ENCODE data around the gene BMP8A.

Gene BMP8A

GRCh38 chr1:39452540-39452939, 38.9 kb upstream of the BMP8A start:
- Histone ChIP-seq H3K4me3 (ENCODE audit: insufficient read depth, low read length, poor library complexity, severe bottlenecking) (no peak overlapping the region), H3K27ac (ENCODE audit: low read depth, low read length) (no peak overlapping the region), H3K36me3 (ENCODE audit: low read length) (peaks cover 55% of the 10 kb centered on the region), H3K79me2 (ENCODE audit: insufficient read depth, low read length) (no peaks in the 10 kb centered on the region), H2AFZ (ENCODE audit: low read depth, low read length, severe bottlenecking) (no peak overlapping the region), H3K9ac (ENCODE audit: low read length) (no peak overlapping the region), H3K27me3 (ENCODE audit: low read length) (no peaks in the 10 kb centered on the region), H3K9me2 (replicated peaks; ENCODE audit: insufficient read depth, low read length) (no peaks in the 10 kb centered on the region), H4K20me1 (ENCODE audit: low read depth, low read length) (no peaks in the 10 kb centered on the region), H3K4me2 (ENCODE audit: low read depth, low read length, poor library complexity, severe bottlenecking) (no peak overlapping the region), H3K9me3 (ENCODE audit: insufficient read depth, low read length) (no peaks in the 10 kb centered on the region), H3F3A (ENCODE audit: insufficient read depth) (no peaks in the 10 kb centered on the region)
- TF ChIP-seq EZH2phosphoT487 (conservative IDR thresholded peaks at IDR 0.05; ENCODE audit: low read length) (no peak), CTCF (IDR thresholded peaks at IDR 0.05; ENCODE audit: insufficient read depth, low read length, poor library complexity, severe bottlenecking) (no peak)

GRCh38 chr1:39453603-39454002, 37.8 kb upstream of the BMP8A start:
- Histone ChIP-seq H4K20me1 (ENCODE audit: low read depth, low read length) (no peaks in the 10 kb centered on the region), H3K9ac (ENCODE audit: low read length) (no peak overlapping the region), H2AFZ (ENCODE audit: low read depth, low read length, severe bottlenecking) (no peak overlapping the region), H3K27ac (ENCODE audit: low read depth, low read length) (no peak overlapping the region), H3K27me3 (ENCODE audit: low read length) (no peaks in the 10 kb centered on the region), H3K36me3 (ENCODE audit: low read length) (peaks cover 49% of the 10 kb centered on the region), H3K79me2 (ENCODE audit: insufficient read depth, low read length) (no peaks in the 10 kb centered on the region), H3K9me2 (replicated peaks; ENCODE audit: insufficient read depth, low read length) (no peaks in the 10 kb centered on the region), H3K9me3 (ENCODE audit: insufficient read depth, low read length) (no peaks in the 10 kb centered on the region), H3F3A (ENCODE audit: insufficient read depth) (no peaks in the 10 kb centered on the region), H3K4me2 (ENCODE audit: low read depth, low read length, poor library complexity, severe bottlenecking) (no peak overlapping the region), H3K4me3 (ENCODE audit: insufficient read depth, low read length, poor library complexity, severe bottlenecking) (no peak overlapping the region)
- TF ChIP-seq EZH2phosphoT487 (conservative IDR thresholded peaks at IDR 0.05; ENCODE audit: low read length): no peak
- TF ChIP-seq CTCF (IDR thresholded peaks at IDR 0.05; ENCODE audit: insufficient read depth, low read length, poor library complexity, severe bottlenecking): no peak

- Histone ChIP-seq H3K27me3 (ENCODE audit: low read length) (no peaks in the 10 kb centered on the region), H3K4me3 (ENCODE audit: insufficient read depth, low read length, poor library complexity, severe bottlenecking) (no peak overlapping the region), H3K4me2 (ENCODE audit: low read depth, low read length, poor library complexity, severe bottlenecking) (no peak overlapping the region), H2AFZ (ENCODE audit: low read depth, low read length, severe bottlenecking) (no peak overlapping the region), H3K27ac (ENCODE audit: low read depth, low read length) (no peak overlapping the region), H3F3A (ENCODE audit: insufficient read depth) (no peaks in the 10 kb centered on the region), H3K9ac (ENCODE audit: low read length) (no peak overlapping the region), H4K20me1 (ENCODE audit: low read depth, low read length) (no peaks in the 10 kb centered on the region), H3K9me2 (replicated peaks; ENCODE audit: insufficient read depth, low read length) (no peaks in the 10 kb centered on the region), H3K9me3 (ENCODE audit: insufficient read depth, low read length) (no peaks in the 10 kb centered on the region), H3K36me3 (ENCODE audit: low read length) (peaks cover 48% of the 10 kb centered on the region), H3K79me2 (ENCODE audit: insufficient read depth, low read length) (no peaks in the 10 kb centered on the region)
- no peak for TF ChIP-seq CTCF (IDR thresholded peaks at IDR 0.05; ENCODE audit: insufficient read depth, low read length, poor library complexity, severe bottlenecking)
- TF ChIP-seq EZH2phosphoT487 (conservative IDR thresholded peaks at IDR 0.05; ENCODE audit: low read length): no peak
Observed at GRCh38 chr1:39458991-39459390, 32.4 kb upstream of the BMP8A start.
